ENCODE measurements around the gene MED27. TPM values are rescaled to one million over a fixed set of nuclear protein-coding genes. Genes with fewer than 3 reads are reported as not detected.

Gene MED27
- total and polyA plus RNA-seq, 2 donors (not counting 1 experiment from before 2014, with no cell fraction given) = 13.4 to 44.7 TPM

GRCh38 chr9:131977109-131977838 lies 102.4 kb downstream of the MED27 start:
- Histone ChIP-seq H3K36me3 (ENCODE audit: control insufficient read depth, insufficient read depth, low read length) (no peaks in the 10 kb centered on the region), H3K27ac (ENCODE audit: insufficient read depth, low read length) (no peak overlapping the region), H3K4me3 (replicated peaks in 1 of 4; ENCODE audit: control extremely low read depth in 1 of 4, insufficient read depth in 1 of 4, low read depth in 3 of 4, low read length in 4 of 4) (no peak overlapping the region)

GRCh38 chr9:131976157-131977108 lies 103.2 kb downstream of the MED27 start:
- Histone ChIP-seq H3K4me3 (replicated peaks in 1 of 4; ENCODE audit: control extremely low read depth in 1 of 4, insufficient read depth in 1 of 4, low read depth in 3 of 4, low read length in 4 of 4) (no peak overlapping the region), H3K79me2 (ENCODE audit: control insufficient read depth, insufficient read depth, low read length) (no peaks in the 10 kb centered on the region), H3K27ac (ENCODE audit: insufficient read depth, low read length) (no peak overlapping the region), H3K9me3 (ENCODE audit: control insufficient read depth, insufficient read depth, low read depth, low read length) (no peaks in the 10 kb centered on the region), H3K4me2 (ENCODE audit: extremely low read depth, insufficient read depth, low read length) (no peak overlapping the region), H3K27me3 (ENCODE audit: control insufficient read depth, insufficient read depth, low read length) (no peaks in the 10 kb centered on the region), H3K9ac (ENCODE audit: insufficient read depth, low read length) (no peak overlapping the region), H3K4me1 (ENCODE audit: control insufficient read depth, extremely low read depth, insufficient read depth, low read length) (no peaks in the 10 kb centered on the region), H4K20me1 (ENCODE audit: control insufficient read depth, extremely low read depth, insufficient read depth, low read length) (no peaks in the 10 kb centered on the region), H3K36me3 (ENCODE audit: control insufficient read depth, insufficient read depth, low read length) (no peaks in the 10 kb centered on the region), H2AFZ (ENCODE audit: low read length) (no peak overlapping the region)
- no peak for DNase-seq (ENCODE audit: low read depth in 2 of 2)
- TF ChIP-seq CTCF (conservative IDR thresholded peaks at IDR 0.05 in 1 of 2, IDR thresholded peaks at IDR 0.05 in 1 of 2; ENCODE audit: low read depth in 1 of 2, low read length in 2 of 2) = no peak
- TF ChIP-seq EZH2 (IDR thresholded peaks at IDR 0.05; ENCODE audit: low read length, missing control alignments) = no peak

More at GRCh38 chr9:131977109-131977838, 102.4 kb downstream of the MED27 start:
- Histone ChIP-seq H2AFZ (ENCODE audit: low read length) (no peak overlapping the region), H4K20me1 (ENCODE audit: control insufficient read depth, extremely low read depth, insufficient read depth, low read length) (no peaks in the 10 kb centered on the region), H3K9me3 (ENCODE audit: control insufficient read depth, insufficient read depth, low read depth, low read length) (no peaks in the 10 kb centered on the region), H3K4me2 (ENCODE audit: extremely low read depth, insufficient read depth, low read length) (no peak overlapping the region), H3K27me3 (ENCODE audit: control insufficient read depth, insufficient read depth, low read length) (no peaks in the 10 kb centered on the region), H3K4me1 (ENCODE audit: control insufficient read depth, extremely low read depth, insufficient read depth, low read length) (peaks cover 2% of the 10 kb centered on the region), H3K9ac (ENCODE audit: insufficient read depth, low read length) (no peak overlapping the region), H3K79me2 (ENCODE audit: control insufficient read depth, insufficient read depth, low read length) (no peaks in the 10 kb centered on the region)
- DNase-seq (ENCODE audit: low read depth in 2 of 2) = no peak
- no peak for TF ChIP-seq EZH2 (IDR thresholded peaks at IDR 0.05; ENCODE audit: low read length, missing control alignments)
- no peak for TF ChIP-seq CTCF (conservative IDR thresholded peaks at IDR 0.05 in 1 of 2, IDR thresholded peaks at IDR 0.05 in 1 of 2; ENCODE audit: low read depth in 1 of 2, low read length in 2 of 2)

GRCh38 chr9:131972889-131973288 lies 106.8 kb downstream of the MED27 start:
- no peak overlapping the region for H3K4me3 ChIP-seq (replicated peaks in 1 of 4; ENCODE audit: control extremely low read depth in 1 of 4, insufficient read depth in 1 of 4, low read depth in 3 of 4, low read length in 4 of 4)
- no peaks in the 10 kb centered on the region for H3K4me1 ChIP-seq (ENCODE audit: control insufficient read depth, extremely low read depth, insufficient read depth, low read length)
- no peak overlapping the region for H3K4me2 ChIP-seq (ENCODE audit: extremely low read depth, insufficient read depth, low read length)
- no peak for TF ChIP-seq EZH2 (IDR thresholded peaks at IDR 0.05; ENCODE audit: low read length, missing control alignments)
- no peak for TF ChIP-seq CTCF (conservative IDR thresholded peaks at IDR 0.05 in 1 of 2, IDR thresholded peaks at IDR 0.05 in 1 of 2; ENCODE audit: low read depth in 1 of 2, low read length in 2 of 2)
- no peak overlapping the region for H3K9ac ChIP-seq (ENCODE audit: insufficient read depth, low read length)
- H3K27me3 ChIP-seq (ENCODE audit: control insufficient read depth, insufficient read depth, low read length) = no peaks in the 10 kb centered on the region
- DNase-seq (ENCODE audit: low read depth in 2 of 2) = no peak
- H2AFZ ChIP-seq (ENCODE audit: low read length) = no peak overlapping the region
- no peaks in the 10 kb centered on the region for H3K36me3 ChIP-seq (ENCODE audit: control insufficient read depth, insufficient read depth, low read length)
- H3K9me3 ChIP-seq (ENCODE audit: control insufficient read depth, insufficient read depth, low read depth, low read length) = no peaks in the 10 kb centered on the region
- H4K20me1 ChIP-seq (ENCODE audit: control insufficient read depth, extremely low read depth, insufficient read depth, low read length) = no peaks in the 10 kb centered on the region
- H3K27ac ChIP-seq (ENCODE audit: insufficient read depth, low read length) = no peak overlapping the region
- H3K79me2 ChIP-seq (ENCODE audit: control insufficient read depth, insufficient read depth, low read length) = no peaks in the 10 kb centered on the region
